Measurements from ENCODE around the gene SYNE1.
"Not testable (repeated sequence)": the region's sequence is repeated elsewhere in the genome, so short reads cannot be mapped to it uniquely, and the experiment has no call there.

Gene SYNE1

GRCh38 chr6:152478377-152479010 lies 158.7 kb downstream of the SYNE1 start:
- no peak for DNase-seq

GRCh38 chr6:152474354-152474753 lies 162.8 kb downstream of the SYNE1 start:
- no peak for DNase-seq

- peak; percentile 13 for DNase-seq
Measured at GRCh38 chr6:152472325-152472724, 164.8 kb downstream of the SYNE1 start.

GRCh38 chr6:152471456-152472265 lies 165.5 kb downstream of the SYNE1 start:
- no peak for DNase-seq

- peak; percentile 14 for DNase-seq
Measured at GRCh38 chr6:152463164-152463563, 174.0 kb downstream of the SYNE1 start.

- DNase-seq: no peak
Measured at GRCh38 chr6:152462716-152463115, 174.4 kb downstream of the SYNE1 start.

GRCh38 chr6:152461556-152461955 lies 175.6 kb downstream of the SYNE1 start:
- DNase-seq: no peak

- DNase-seq: peak; percentile 43
Measured at GRCh38 chr6:152458648-152459644, 178.2 kb downstream of the SYNE1 start.

- DNase-seq: no peak
Measured at GRCh38 chr6:152457949-152458624, 179.1 kb downstream of the SYNE1 start.

GRCh38 chr6:152454003-152454402 lies 183.2 kb downstream of the SYNE1 start:
- no peak for DNase-seq

GRCh38 chr6:152453421-152453820 lies 183.7 kb downstream of the SYNE1 start:
- no peak for DNase-seq

GRCh38 chr6:152452639-152453038 lies 184.5 kb downstream of the SYNE1 start:
- DNase-seq: no peak

- DNase-seq: no peak
Measured at GRCh38 chr6:152450519-152450918, 186.6 kb downstream of the SYNE1 start.

GRCh38 chr6:152441902-152442301 lies 195.3 kb downstream of the SYNE1 start:
- no peak for DNase-seq

GRCh38 chr6:152435816-152436215 lies 201.3 kb downstream of the SYNE1 start:
- DNase-seq: no peak

- DNase-seq: no peak
Measured at GRCh38 chr6:152432758-152433157, 204.4 kb downstream of the SYNE1 start.

- no peak for DNase-seq
Measured at GRCh38 chr6:152428126-152428525, 209.0 kb downstream of the SYNE1 start.

- no peak for DNase-seq
Measured at GRCh38 chr6:152426276-152426675, 210.9 kb downstream of the SYNE1 start.

GRCh38 chr6:152423216-152424103 lies 213.7 kb downstream of the SYNE1 start:
- DNase-seq: no peak

- not testable (repeated sequence) for DNase-seq
Measured at GRCh38 chr6:152421496-152421895, 215.7 kb downstream of the SYNE1 start.

- DNase-seq: no peak
Measured at GRCh38 chr6:152420696-152421095, 216.5 kb downstream of the SYNE1 start.

GRCh38 chr6:152418551-152418950 lies 218.6 kb downstream of the SYNE1 start:
- no peak for DNase-seq

All from NCI-H1436 (cell line).